AG08396 (cell line): Measurements from ENCODE around the gene RPS6KA2.
"Not testable (repeated sequence)": the region's sequence is repeated elsewhere in the genome, so short reads cannot be mapped to it uniquely, and the experiment has no call there.

Experiments used
- DNase-seq: peaks from one replicate; pipeline ENCODE4 v3.0.0; 2012; ENCODE audit warnings: low spot score, mixed read lengths

RPS6KA2 gene

DNA sequence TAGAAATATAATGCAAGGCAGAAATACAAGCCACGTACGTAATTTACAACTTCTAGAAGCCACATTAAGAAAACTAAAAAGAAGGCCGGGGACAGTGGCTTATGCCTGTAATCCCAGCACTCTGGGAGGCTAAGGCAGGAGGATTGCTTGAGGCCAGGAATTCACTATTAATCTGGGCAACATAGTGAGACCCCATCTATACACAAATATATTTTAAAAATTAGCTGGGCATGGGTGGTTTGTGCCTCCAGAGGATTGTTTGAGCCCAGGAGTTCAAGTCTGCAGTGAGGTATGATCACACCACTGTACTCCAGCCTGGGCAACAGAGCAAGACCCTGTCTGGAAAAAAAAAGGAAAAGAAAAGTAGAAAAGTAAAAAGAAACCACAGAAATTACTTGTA lies 256.6 kb downstream of the RPS6KA2 start:
- no peak for DNase-seq

DNA sequence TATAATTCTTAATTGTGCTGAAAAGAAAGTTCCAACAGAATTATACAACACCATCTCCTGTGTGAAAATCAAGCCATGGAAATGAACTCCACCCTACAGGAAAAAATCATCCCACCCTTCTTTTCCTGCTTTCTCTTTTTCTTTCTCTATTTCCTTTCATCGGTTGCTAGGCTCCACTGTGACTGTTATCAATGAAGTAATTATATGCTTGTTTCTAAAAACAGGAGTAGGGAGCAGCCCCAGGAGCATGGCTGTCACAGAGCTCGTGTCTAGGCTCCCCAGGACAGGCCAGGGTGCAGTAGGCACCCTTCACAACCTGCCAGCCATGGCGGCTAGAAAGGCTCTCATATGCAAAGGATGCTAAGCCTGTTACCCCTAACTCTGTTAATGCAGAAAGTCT lies 257.3 kb downstream of the RPS6KA2 start:
- no peak for DNase-seq

DNA sequence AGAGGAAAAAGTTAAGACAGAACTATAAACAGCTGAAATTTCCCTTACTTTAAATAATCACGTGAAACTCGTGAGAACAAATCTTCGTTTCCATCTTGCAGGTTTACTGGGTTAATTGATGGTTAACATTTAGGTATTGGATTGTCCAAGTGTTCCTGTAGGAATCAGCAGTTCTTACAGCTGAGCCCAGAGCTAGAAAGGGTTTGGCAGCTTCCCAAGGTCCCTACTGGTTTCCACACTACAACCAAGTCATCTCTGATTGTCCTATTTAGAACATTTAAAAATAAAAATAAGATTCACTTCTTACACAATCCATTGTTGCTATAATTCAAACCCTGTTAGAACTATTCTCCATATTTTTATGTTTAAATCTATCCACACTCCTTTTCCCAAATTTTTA lies 260.1 kb downstream of the RPS6KA2 start:
- DNase-seq = no peak

DNA sequence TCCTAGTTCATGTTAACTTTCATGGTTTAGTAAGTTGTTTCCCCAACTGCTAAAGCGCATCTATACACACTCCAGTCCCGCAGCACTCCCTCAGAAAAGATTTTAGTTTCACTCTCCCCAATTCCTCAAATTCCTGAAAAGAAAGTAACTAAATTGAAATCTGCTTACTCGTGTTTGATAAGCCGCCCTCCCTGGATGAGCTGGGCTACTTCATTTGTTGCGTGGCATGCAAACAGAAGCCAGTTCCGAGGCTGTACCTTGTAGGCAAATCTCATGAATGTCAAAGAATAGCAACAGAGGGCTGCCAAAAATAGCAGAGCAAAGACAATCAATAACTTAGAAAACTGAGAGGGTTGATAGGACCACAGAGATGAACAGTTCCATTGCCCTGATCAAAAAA lies 261.2 kb downstream of the RPS6KA2 start:
- DNase-seq = no peak

DNA sequence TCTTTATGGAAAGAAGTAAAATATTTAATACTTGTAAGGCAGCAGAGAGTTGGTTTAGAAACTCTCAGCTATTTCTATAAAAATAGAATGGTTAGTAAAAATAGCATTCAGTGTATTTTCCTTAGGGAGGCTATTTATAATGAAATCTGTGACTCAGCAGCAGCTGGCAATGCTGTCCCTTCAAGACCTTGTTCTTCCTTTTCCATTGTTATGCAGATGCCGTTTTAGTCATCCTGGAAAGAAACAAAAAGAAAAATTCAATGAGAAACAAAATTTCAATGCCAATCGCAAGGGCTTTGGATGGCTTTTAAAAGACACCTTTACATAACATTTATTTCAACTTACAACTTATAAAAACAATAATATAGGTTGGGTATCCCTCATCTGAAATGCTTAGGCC lies 261.8 kb downstream of the RPS6KA2 start:
- DNase-seq = no peak

DNA sequence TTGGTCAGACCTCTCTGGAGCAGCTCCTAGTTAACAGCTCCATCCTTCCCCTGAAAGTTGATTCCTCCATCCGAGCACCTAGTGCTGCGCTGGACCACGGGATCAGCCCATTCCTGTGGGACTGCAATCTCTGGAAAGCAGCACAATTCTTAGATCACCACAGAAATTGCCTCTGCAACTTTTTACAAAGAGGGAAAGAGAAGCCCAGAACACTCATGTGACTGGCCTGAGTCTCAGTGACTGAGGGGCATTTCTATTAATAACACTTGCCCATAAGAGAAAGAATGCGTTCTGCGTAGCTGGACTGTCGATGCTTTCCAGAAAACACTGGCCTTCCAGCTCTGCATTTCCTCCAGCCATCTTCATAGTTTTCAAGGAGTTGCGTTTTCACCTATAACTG lies 262.6 kb downstream of the RPS6KA2 start:
- DNase-seq = no peak

DNA sequence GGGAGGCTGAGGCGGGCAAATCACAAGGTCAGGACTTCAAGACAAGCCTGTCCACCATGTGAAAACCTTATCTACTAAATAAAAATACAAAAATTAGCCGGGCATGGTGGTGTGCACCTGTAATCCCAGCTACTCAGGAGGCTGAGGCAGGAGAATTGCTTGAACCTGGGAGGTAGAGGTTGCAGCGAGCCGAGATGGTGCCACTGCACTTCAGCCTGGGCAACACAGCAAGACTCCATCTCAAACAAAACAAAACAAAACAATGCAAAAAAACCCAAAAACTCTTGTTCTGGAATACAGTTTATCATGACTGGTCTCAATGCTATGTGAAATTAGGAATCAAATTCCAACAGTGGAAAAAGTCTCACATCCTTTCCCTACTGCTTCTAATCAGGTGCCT lies 264.6 kb downstream of the RPS6KA2 start:
- not testable (repeated sequence) for DNase-seq

DNA sequence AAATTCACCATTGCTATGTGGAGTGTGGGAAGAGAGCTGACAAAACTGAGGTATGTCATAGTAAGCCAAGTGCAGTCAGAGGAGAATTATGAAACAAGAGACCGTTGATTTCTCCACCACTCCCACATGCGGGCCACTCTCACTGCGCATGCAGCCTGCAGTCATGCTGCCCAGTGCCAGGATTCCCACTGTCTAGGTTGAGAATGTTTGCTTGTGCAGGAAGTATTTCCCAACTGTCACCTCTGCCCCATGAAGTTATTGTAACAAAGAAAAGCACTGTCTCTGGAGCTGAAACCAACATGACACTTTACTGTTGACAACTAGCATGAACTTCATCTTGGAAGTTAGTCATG lies 266.0 kb downstream of the RPS6KA2 start:
- no peak for DNase-seq

DNA sequence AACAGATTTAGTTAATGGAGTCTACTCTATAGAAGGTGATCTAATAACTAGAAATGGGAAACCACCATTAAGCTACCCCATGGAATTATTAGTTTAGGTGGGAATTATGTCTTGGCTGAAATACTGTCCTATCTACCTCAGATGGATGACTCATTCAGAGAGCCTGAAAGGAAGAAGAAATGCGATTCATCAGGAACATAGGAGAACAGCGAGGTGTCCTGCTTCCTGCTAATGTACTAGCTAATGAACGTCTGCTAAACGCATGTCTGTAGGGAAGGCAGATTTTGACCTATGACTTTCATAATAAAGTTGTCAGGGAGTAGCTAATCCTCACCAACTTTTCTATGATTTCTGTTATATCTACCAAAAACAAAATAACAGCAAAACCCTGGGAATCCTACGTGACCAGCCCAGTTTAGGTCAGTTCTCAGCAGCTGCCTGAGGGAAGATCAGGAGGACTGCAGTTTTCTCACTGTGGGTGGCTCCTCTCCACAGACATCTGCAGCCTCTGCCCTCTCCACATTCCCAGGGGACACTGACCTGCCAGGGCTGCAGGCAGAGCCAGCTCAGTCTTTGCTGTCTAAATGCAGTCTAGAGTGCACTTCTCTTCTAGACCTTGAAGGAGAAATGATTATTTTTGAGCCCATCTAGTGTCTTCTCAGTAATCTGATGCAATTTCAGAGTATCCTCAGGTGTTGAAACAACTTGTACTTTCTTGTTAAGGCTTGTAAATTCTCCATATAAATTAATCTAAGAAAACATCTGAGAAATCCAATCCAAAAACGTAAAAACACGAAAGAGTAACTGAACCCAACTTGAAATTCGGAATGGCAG lies 266.6 kb downstream of the RPS6KA2 start:
- no peak for DNase-seq
